HepG2 (cell line): ENCODE measurements around the gene SLC25A11. TPM values are rescaled to one million over a fixed set of nuclear protein-coding genes. Genes with fewer than 3 reads are reported as not detected.

Experiments
- ATAD3A ChIP-seq: sonication (generic); formaldehyde crosslinking; IDR thresholded peaks from 2 replicates; pipeline ENCODE4 v1.4.0; 2020; ENCODE audit warnings: missing genetic modification reagents
- DPF2 ChIP-seq: sonication (generic); formaldehyde crosslinking; IDR thresholded peaks from 2 replicates; pipeline ENCODE4 v1.4.0; 2020; ENCODE audit warnings: mild to moderate bottlenecking, low read depth, missing genetic modification reagents, borderline replicate concordance
- ELF3 ChIP-seq: IDR thresholded peaks from 2 replicates; pipeline ENCODE4 v1.6.1; 2016; ENCODE audit warnings: missing genetic modification reagents, missing compliant biosample characterization
- EZH2 ChIP-seq: conservative IDR thresholded peaks from 2 replicates; pipeline ENCODE4 v1.6.1; 2012; ENCODE audit warnings: mild to moderate bottlenecking, low read depth, low read length, moderate library complexity
- KDM1A ChIP-seq: IDR thresholded peaks from 2 replicates; pipeline ENCODE4 v1.6.1; 2016; ENCODE audit warnings: missing compliant biosample characterization
- MED1 ChIP-seq: sonication (generic); formaldehyde crosslinking; IDR thresholded peaks from 2 replicates; pipeline ENCODE4 v1.4.0; 2020; ENCODE audit warnings: missing genetic modification reagents
- PHF20 ChIP-seq: sonication (generic); formaldehyde crosslinking; IDR thresholded peaks from 2 replicates; pipeline ENCODE4 v1.5.0; 2020; ENCODE audit warnings: mild to moderate bottlenecking, missing genetic modification reagents
- PLRG1 ChIP-seq: fragments of 450-650 bp; conservative IDR thresholded peaks from 2 replicates; pipeline ENCODE4 v1.6.1; 2016
- RAD51 ChIP-seq: fragments of 450-650 bp; IDR thresholded peaks from 2 replicates; pipeline ENCODE4 v1.6.1; 2016; ENCODE audit warnings: borderline replicate concordance
- RBM39 ChIP-seq: fragments of 200-400 bp; formaldehyde crosslinking; IDR thresholded peaks from one replicate; pipeline ENCODE4 v1.6.1; 2018; ENCODE audit warnings: antibody characterized with exemption, mild to moderate bottlenecking, low read depth, low read length; ENCODE audit not compliant: poor library complexity, severe bottlenecking
- SAP130 ChIP-seq: IDR thresholded peaks from 2 replicates; pipeline ENCODE4 v1.6.1; 2016; ENCODE audit warnings: low read depth
- ZNF12 ChIP-seq: sonication (generic); formaldehyde crosslinking; IDR thresholded peaks from 2 replicates; pipeline ENCODE4 v1.5.0; 2020; ENCODE audit warnings: missing genetic modification reagents
- ZNF331 ChIP-seq: sonication (generic); formaldehyde crosslinking; IDR thresholded peaks from 2 replicates; pipeline ENCODE4 v1.4.0; 2020; ENCODE audit warnings: missing genetic modification reagents
- ZNF780A ChIP-seq: sonication (generic); formaldehyde crosslinking; IDR thresholded peaks from 2 replicates; pipeline ENCODE4 v1.8.0; 2022; ENCODE audit warnings: mild to moderate bottlenecking, missing genetic modification reagents, moderate library complexity
- ZNF850 ChIP-seq: sonication (generic); formaldehyde crosslinking; conservative IDR thresholded peaks from 2 replicates; pipeline ENCODE4 v1.9.0; 2021; ENCODE audit warnings: mild to moderate bottlenecking, missing genetic modification reagents
- polyA plus RNA-seq, 8 experiments: library from polyadenylated mRNA; depleted of rRNA in 3 of 8; stranded (reverse) in 7 of 8; unstranded in 1 of 8; fragments of >200 nt; fragmentation: Illumina TruSeq in 4 of 8; extraction: Trizol in 4 of 8; gene quantifications; 2 replicates each; pipeline versions ENCODE4 v1.2.1 to v1.2.3, GENCODE V29; 2011 to 2016; ENCODE audit warnings: low read depth in 4 of 8, missing spikeins in 1 of 8, mixed read lengths in 1 of 8; ENCODE audit not compliant: insufficient read depth in 1 of 8
- total RNA-seq, 5 experiments: library from RNA; depleted of rRNA; stranded (reverse); fragments of >200 nt; fragmentation: Illumina TruSeq; extraction: Trizol; gene quantifications; 2 replicates each; pipeline ENCODE4 v1.2.3, GENCODE V29; 2016; ENCODE audit warnings: low read depth in 1 of 5
- TF ChIP-seq, protein P1 (sequence below): sonication (generic); formaldehyde crosslinking; IDR thresholded peaks from 2 replicates; pipeline ENCODE4 v1.8.1; 2023; ENCODE audit warnings: missing genetic modification reagents, mild to moderate bottlenecking, borderline replicate concordance
- TF ChIP-seq, protein P2 (sequence below): sonication (generic); formaldehyde crosslinking; conservative IDR thresholded peaks from 2 replicates; pipeline ENCODE4 v1.4.0; 2020; ENCODE audit warnings: missing genetic modification reagents
- TF ChIP-seq, protein P3 (sequence below): sonication (generic); formaldehyde crosslinking; IDR thresholded peaks from 2 replicates; pipeline ENCODE4 v1.4.0; 2020; ENCODE audit warnings: missing genetic modification reagents, mild to moderate bottlenecking, borderline replicate concordance
- TF ChIP-seq, protein P4 (sequence below): sonication (generic); formaldehyde crosslinking; IDR thresholded peaks from 2 replicates; pipeline ENCODE4 v1.5.0; 2020; ENCODE audit warnings: mild to moderate bottlenecking, missing genetic modification reagents
- TF ChIP-seq, protein P5 (sequence below): sonication (generic); formaldehyde crosslinking; IDR thresholded peaks from 2 replicates; pipeline ENCODE4 v1.4.0; 2020; ENCODE audit warnings: mild to moderate bottlenecking, missing genetic modification reagents
- TF ChIP-seq, protein P6 (sequence below): sonication (generic); formaldehyde crosslinking; IDR thresholded peaks from 2 replicates; pipeline ENCODE4 v1.5.0; 2020; ENCODE audit warnings: missing genetic modification reagents, mild to moderate bottlenecking, borderline replicate concordance

The SLC25A11 gene
- total and polyA plus RNA-seq, 2 of the 13 experiments (the other 11 are each of a cell fraction or from before 2014, with no cell fraction given) = 35.4 to 47.2 TPM

DNA sequence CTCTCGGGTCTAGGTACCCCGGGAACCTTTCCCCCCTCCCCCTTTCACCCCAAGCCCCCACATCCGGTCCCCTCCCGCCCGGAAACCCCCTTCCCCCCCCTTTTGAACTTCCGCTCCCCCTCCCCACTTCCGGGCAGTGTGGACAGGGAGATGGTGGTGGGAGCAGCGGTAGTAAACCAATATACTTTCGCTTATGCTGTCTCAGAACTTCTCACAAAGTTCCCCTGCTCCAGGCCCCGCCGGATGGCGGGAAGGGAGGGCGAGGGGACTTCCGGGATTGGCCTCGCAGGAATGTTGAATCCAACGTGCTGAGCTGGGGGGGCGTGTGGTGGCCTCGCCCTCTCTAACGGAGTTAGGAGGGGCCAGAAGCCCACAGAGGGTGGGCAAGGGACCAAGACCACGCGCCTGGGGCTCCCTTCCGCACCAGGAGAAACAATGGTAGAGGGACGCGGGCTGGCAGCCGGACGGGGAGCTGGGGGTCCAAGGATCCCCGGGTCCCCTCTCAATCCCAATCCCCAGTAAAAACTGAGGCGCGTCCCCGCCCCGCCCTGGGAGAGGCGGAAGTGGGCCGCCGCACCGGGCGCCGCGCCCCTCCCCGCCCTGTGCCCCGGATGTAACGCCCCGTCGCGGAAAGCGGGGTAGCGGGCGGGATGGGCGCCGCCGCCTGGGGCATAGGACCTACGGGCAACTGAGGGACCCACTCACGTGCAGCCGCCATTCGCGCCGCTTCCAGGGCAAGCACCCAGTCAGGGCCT, 7.7 kb upstream of the SLC25A11 start (continued):
- TF ChIP-seq KDM1A (CRISPR knock-in tag) (no peak), DPF2 (CRISPR knock-in tag) (no peak), PLRG1 (no peak), ZNF331 (CRISPR knock-in tag) (no peak), ZNF12 (CRISPR knock-in tag) (no peak), ELF3 (CRISPR knock-in tag) (no peak), EZH2 (no peak), MED1 (CRISPR knock-in tag) (0 out of 2 replicates have a peak, but pooled peaks have one; percentile 15), RAD51 (no peak), RBM39 (peak; percentile 70), PHF20 (CRISPR knock-in tag) (no peak; the same call in 1 of the 2 replicates), ATAD3A (CRISPR knock-in tag) (no peak), SAP130 (CRISPR knock-in tag) (peak; percentile 53; the same call in 1 of the 2 replicates), ZNF780A (CRISPR knock-in tag) (no peak), ZNF850 (CRISPR knock-in tag) (no peak)
- TF ChIP-seq, protein P1, sequence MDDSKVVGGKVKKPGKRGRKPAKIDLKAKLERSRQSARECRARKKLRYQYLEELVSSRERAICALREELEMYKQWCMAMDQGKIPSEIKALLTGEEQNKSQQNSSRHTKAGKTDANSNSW (CRISPR knock-in tag) = 0 out of 2 replicates have a peak, but pooled peaks have one; percentile 17
- TF ChIP-seq, protein P2, sequence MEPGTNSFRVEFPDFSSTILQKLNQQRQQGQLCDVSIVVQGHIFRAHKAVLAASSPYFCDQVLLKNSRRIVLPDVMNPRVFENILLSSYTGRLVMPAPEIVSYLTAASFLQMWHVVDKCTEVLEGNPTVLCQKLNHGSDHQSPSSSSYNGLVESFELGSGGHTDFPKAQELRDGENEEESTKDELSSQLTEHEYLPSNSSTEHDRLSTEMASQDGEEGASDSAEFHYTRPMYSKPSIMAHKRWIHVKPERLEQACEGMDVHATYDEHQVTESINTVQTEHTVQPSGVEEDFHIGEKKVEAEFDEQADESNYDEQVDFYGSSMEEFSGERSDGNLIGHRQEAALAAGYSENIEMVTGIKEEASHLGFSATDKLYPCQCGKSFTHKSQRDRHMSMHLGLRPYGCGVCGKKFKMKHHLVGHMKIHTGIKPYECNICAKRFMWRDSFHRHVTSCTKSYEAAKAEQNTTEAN (CRISPR knock-in tag) = no peak
- TF ChIP-seq, protein P3, sequence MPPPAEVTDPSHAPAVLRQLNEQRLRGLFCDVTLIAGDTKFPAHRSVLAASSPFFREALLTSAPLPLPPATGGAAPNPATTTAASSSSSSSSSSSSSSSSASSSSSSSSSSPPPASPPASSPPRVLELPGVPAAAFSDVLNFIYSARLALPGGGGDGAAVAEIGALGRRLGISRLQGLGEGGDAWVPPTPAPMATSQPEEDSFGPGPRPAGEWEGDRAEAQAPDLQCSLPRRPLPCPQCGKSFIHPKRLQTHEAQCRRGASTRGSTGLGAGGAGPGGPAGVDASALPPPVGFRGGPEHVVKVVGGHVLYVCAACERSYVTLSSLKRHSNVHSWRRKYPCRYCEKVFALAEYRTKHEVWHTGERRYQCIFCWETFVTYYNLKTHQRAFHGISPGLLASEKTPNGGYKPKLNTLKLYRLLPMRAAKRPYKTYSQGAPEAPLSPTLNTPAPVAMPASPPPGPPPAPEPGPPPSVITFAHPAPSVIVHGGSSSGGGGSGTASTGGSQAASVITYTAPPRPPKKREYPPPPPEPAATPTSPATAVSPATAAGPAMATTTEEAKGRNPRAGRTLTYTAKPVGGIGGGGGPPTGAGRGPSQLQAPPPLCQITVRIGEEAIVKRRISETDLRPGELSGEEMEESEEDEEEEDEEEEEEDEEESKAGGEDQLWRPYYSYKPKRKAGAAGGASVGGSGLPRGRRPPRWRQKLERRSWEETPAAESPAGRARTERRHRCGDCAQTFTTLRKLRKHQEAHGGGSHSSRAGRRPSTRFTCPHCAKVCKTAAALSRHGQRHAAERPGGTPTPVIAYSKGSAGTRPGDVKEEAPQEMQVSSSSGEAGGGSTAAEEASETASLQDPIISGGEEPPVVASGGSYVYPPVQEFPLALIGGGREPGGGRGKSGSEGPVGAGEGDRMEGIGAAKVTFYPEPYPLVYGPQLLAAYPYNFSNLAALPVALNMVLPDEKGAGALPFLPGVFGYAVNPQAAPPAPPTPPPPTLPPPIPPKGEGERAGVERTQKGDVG (CRISPR knock-in tag) = no peak
- TF ChIP-seq, protein P4, sequence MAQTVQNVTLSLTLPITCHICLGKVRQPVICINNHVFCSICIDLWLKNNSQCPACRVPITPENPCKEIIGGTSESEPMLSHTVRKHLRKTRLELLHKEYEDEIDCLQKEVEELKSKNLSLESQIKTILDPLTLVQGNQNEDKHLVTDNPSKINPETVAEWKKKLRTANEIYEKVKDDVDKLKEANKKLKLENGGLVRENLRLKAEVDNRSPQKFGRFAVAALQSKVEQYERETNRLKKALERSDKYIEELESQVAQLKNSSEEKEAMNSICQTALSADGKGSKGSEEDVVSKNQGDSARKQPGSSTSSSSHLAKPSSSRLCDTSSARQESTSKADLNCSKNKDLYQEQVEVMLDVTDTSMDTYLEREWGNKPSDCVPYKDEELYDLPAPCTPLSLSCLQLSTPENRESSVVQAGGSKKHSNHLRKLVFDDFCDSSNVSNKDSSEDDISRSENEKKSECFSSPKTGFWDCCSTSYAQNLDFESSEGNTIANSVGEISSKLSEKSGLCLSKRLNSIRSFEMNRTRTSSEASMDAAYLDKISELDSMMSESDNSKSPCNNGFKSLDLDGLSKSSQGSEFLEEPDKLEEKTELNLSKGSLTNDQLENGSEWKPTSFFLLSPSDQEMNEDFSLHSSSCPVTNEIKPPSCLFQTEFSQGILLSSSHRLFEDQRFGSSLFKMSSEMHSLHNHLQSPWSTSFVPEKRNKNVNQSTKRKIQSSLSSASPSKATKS (CRISPR knock-in tag) = no peak
- TF ChIP-seq, protein P5, sequence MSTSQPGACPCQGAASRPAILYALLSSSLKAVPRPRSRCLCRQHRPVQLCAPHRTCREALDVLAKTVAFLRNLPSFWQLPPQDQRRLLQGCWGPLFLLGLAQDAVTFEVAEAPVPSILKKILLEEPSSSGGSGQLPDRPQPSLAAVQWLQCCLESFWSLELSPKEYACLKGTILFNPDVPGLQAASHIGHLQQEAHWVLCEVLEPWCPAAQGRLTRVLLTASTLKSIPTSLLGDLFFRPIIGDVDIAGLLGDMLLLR (CRISPR knock-in tag) = no peak
- TF ChIP-seq, protein P6, sequence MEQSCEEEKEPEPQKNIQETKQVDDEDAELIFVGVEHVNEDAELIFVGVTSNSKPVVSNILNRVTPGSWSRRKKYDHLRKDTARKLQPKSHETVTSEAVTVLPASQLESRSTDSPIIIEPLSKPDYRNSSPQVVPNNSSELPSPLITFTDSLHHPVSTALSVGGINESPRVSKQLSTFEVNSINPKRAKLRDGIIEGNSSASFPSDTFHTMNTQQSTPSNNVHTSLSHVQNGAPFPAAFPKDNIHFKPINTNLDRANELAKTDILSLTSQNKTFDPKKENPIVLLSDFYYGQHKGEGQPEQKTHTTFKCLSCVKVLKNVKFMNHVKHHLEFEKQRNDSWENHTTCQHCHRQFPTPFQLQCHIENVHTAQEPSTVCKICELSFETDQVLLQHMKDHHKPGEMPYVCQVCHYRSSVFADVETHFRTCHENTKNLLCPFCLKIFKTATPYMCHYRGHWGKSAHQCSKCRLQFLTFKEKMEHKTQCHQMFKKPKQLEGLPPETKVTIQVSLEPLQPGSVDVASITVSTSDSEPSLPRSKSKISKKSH (CRISPR knock-in tag) = 0 out of 2 replicates have a peak, but pooled peaks have one; percentile 30
